HG03175 (cell line): Measurements from ENCODE around the gene CDKN2A.

Experiments used
- ATAC-seq: cut with Tn5 transposase; IDR thresholded peaks from one replicate; pipeline ENCODE4 v1.9.1; 2021; ENCODE audit warnings: mild to moderate bottlenecking, moderate library complexity; ENCODE audit not compliant: unreplicated experiment

CDKN2A gene

GRCh38 chr9:22008384-22008716, 14.2 kb upstream of the CDKN2A start:
- ATAC-seq: no peak

GRCh38 chr9:22005702-22006606, 11.8 kb upstream of the CDKN2A start:
- ATAC-seq: no peak

DNA sequence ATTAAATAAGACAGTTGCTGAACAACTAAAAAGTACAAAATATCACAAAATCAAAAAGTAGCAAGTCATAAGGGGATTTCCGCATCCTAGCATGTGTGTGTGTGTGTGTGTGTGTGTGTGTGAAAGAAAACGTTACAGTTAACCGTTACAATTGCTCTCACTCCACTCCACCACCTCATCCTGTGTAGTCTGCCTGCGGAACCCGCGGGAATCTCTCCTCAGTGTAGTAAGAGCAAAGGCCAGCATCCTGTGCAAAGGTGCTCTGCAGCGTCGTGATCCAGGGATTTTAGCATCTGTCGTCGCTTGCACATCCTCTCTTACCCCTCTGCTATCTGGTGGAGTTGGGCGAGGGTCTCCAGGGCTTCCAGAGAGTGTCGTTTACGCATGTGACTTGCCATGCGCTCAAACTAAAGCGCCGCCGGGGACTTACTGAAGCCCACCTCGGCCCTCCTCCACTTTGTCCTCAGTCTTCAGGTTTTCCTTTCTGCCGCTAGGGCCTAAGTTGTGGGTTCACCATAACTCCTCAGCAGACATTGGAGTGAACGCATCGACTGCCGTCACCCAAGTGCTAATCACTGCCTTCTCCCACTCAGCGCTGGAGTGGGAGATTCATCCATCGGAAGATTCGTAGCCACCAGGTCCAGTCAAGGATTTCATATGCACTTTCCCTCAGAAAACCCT, 11.0 kb upstream of the CDKN2A start:
- no peak for ATAC-seq

GRCh38 chr9:22002038-22002437, 7.8 kb upstream of the CDKN2A start:
- no peak for ATAC-seq

DNA sequence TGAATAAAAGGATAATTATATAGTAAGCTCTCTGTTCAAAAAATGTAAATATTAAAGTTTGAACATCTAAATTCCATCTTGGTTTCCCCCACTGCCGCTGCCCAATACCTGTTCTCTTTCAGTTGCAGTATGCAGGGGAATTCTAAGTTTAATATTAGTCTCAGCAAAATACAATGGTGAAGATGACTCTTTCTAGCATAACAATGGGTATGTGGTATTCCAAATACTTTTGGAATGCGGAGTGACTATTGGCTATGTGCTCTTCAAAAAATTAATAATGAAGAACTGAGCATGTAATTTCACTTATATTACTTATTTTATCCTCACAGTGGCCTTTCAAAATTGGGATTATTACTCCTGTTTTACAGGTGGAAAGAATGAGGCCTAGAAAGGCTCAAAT, 3.8 kb upstream of the CDKN2A start:
- ATAC-seq: no peak

- no peak for ATAC-seq
These were observed 3.3 kb upstream of the CDKN2A start for GRCh38 chr9:21997480-21997879.

GRCh38 chr9:21996858-21997257, 2.7 kb upstream of the CDKN2A start:
- no peak for ATAC-seq

DNA sequence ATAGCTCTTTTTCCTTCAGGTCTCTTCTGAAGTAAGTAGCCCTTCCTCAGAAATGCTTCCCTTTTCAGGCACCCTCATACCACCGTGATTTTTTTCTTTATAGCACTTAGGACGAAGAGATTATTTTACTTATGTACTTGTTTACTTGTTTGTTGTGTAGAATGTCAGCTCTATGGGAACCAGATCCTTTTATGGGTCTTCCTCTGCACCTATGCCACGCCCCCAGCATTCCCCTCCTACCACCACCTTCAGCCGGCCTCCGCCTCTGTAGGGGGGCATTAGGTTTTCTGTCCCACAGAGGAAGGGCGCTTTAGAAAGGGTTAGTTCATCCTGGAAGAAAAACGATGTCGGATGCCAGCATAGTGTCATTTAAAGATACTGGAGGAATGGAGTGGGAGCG, 2.2 kb upstream of the CDKN2A start:
- ATAC-seq: no peak

- ATAC-seq: peak; percentile 25
These were observed 1.6 kb upstream of the CDKN2A start for GRCh38 chr9:21995666-21996398.

DNA sequence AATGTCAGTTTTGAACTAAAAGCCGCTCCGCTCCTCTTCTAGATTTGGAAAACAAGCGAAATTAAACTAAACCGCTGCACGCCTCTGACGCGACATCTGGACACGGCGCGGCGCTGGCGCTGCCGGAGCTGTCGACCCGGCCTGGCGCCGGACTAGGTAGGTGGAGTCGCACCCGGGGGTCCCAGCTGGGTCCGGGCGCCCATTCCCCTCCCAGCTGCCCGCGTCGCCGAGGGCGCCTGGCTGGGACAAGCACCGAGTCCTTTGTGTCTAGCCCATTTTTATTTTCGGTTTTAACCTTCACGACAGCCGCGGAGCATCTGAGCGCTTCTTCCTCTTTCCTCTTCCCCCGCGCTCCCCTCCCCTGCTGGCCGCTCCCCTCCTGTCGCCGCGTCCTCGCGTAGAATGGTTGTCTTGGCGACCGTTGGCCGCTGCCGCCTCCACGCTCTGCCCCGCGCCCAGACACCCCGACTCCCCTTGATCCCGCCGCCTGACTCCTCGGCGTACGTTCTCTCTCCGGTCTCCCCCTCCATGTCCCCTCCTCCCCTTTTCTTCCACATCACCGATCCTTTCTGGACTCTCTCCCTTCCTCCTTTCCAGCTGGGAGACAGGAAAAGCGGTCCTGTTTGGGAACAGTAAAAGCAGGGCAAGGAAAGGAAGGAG, 944 bp upstream of the CDKN2A start:
- peak; percentile 93 for ATAC-seq

GRCh38 chr9:21994556-21995005, 389 bp upstream of the CDKN2A start, which contains the start of gene CDKN2B-AS1:
CDKN2B-AS1 (plus strand) TSS chr9:21994791.
- ATAC-seq: peak; percentile 39

DNA sequence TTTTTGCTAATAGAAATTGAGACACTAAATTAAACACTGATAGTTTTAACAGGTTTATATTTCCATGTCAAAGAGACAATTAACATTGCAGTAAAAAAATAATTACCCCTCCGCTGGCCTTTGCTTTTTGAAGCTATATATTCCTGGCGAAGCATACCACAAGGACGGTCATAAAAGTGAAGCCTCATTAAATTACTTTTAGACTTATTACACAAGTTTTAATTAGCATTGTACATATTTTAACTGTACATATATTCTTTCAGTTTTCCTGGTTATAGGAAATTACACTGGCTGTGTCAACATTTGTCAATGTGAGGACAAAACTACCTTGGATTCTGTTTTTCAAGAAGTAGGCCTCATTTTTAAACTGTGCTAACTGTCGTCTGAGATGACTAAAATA, 1.2 kb downstream of the CDKN2A start:
- ATAC-seq: no peak

DNA sequence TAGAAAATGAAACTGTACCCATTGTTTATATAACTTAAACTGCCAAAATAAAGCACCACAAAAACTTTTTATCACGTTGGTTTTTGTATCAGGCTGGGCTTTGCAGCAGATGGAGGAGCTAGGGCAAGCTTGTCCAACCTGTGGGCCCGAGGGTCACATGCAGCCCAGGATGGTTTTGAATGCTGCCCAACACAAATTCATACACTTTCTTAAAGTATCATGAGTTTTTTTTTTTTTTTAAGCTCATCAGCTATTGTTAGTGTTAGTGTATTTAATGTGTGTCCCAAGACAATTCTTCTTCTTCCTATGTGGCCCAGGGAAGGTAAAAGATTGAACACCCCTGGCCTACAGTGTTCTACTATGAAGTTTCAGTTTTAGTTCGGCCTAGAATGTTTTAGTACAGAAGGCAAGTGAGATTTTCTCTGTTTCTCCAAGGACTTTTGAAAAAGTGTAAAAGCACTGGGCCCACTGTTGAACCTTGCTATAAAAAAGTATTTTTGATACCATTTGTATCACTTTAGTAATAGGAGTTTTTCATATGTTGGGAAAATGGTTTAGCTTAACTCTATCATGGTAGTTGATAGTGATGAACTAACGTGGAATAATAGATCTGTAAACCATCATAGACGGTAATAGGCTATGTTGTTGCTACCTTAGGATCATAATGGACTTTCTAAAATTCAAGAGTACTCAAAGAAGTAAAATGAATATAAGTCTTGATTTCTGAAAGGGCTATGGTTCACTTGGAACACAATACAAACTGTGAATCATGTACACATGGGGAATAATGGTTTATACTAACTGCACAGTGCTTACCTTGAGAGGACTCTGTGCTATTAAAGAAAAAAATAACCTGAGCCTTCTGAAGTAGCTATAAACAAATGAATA, 2.9 kb downstream of the CDKN2A start:
- no peak for ATAC-seq

GRCh38 chr9:21989440-21990189, 4.6 kb downstream of the CDKN2A start:
- no peak for ATAC-seq

DNA sequence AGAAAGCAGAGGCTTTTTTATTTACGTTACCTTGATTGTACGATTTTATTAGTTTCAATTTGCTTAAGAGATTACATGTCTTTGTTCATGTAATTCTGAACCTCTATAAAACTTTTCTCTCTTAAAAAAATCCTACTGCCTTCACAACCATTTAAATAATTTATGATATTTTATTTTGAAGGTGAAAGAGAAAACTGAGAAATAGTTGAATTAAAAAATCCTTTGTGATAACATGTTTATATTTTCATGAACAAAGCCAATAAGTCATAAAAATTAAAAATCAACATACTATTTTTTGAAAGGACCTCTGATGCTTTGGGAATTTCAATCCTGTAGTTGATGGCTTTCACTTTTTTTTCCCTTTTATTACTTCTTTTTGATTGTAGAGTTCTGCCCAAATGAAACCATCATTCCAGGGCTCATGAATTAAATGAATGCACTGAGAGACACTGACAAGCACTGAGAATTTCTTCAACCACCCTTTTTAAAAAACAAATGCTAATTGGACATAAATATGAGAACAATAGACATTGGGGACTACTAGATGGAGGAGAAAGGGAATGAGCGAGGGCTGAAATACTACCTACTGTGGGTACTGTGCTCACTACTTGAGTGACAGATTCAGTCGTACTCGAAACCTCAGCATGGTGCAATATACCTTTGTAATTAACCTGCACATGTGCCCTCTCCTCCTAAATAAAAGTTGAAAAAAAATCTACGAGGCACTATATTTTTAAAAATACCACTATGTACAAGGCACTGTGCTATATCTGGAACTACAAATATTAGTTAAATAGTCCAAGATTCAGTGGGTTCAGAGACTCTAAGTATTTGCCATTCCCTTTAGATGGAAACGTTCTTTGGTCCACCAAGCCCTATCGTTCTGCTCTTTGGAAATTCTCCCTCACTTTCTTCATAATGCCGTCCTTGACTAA, 5.9 kb downstream of the CDKN2A start:
- ATAC-seq: no peak

DNA sequence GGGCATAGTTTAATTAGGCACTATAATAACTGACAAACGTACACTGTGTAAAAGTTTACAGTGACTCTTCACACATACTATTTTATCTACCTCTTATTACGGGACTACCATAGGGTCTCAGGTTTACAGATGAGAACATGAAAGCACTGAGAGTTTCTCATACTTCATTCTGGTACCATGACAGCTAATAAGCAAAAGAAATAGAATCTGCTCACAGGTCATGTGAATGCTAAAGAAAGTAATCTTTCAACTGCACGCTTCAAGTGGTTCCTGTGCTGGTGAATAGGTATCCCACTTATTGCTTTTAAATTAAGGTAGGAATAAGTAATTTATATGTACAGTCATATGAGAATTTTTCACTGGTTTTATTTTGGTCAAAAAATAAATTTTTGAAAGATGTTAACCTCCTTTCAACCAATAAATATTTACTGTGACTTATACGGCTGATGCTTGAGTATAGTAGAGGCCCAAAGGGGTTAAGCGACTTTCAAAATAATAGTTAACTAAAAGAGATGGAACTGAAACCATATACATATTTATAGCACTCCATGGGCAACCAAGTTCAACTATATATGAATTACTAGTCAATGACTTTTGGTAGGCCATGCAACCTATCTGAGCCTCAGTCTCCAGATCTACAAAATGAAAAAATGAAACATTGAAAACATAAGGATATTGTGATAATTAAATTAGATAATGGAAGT, 8.1 kb downstream of the CDKN2A start:
- ATAC-seq: peak; percentile 76

DNA sequence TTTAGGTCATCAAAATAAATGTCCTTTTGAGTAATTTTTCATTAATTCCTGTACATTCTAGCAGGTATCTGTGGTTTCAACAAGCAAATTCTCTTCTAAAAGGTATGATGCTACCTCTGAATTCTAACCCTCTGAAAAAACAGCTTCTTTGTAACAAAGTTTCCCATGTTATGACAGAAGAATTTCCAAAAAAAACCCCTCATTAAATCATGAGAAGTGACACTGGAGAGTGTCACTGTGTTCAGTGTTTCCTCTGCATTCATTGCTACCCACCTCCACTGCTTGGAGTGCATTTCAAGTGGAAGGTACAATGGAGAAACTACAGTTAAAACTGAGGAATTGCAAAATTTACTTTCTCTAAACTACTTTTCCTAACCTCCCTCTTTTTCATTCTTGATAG, 10.1 kb downstream of the CDKN2A start:
- ATAC-seq: no peak

GRCh38 chr9:21983561-21983935, 10.6 kb downstream of the CDKN2A start:
- ATAC-seq: no peak
